Spleen (tissue), 7 donors: ENCODE measurements around the gene PERP.

ENCODE experiments used
- CTCF ChIP-seq, 11 experiments: fragments of 200-600 bp in 7 of 11; fragments of 450-650 bp in 4 of 11; sonication (generic) in 4 of 11; IDR thresholded peaks in 8 of 11; conservative IDR thresholded peaks in 3 of 11; 1 replicate in 7 of 11; 2 replicates in 4 of 11; pipeline versions ENCODE4 v1.4.0 to v1.8.0; 2016 to 2021; ENCODE audit warnings: antibody characterized with exemption in 11 of 11, inconsistent platforms in 4 of 11, mild to moderate bottlenecking in 1 of 11
- POLR2A ChIP-seq, 3 donors: fragments of 450-650 bp; IDR thresholded peaks; one replicate each; pipeline ENCODE4 v1.5.1; 2017; ENCODE audit warnings: antibody characterized with exemption in 3 of 3, mild to moderate bottlenecking in 1 of 3
- POLR2AphosphoS5 ChIP-seq, 3 donors: sonication (generic); formaldehyde crosslinking; IDR thresholded peaks; one replicate each; pipeline ENCODE4 v1.5.1; 2017; ENCODE audit warnings: antibody characterized with exemption in 3 of 3
- donor health status: DM: no; HTN: no; CAD: no; lungs with moderate emphysema.
- donor health status: DM: no; HTN: no; CAD: no.
- donor health status: DM: no; HTN: no; CAD: no.

- TF ChIP-seq POLR2A (IDR thresholded peaks at IDR 0.05), result no peak
- no peak for TF ChIP-seq POLR2AphosphoS5 (IDR thresholded peaks at IDR 0.05)
- no peak for TF ChIP-seq CTCF (IDR thresholded peaks at IDR 0.05 in 8 of 11, conservative IDR thresholded peaks at IDR 0.05 in 3 of 11)
These were observed 43.5 kb downstream of the PERP start for GRCh38 chr6:138063726-138064125.
